Adrenal gland (tissue), 5 donors: Measurements from ENCODE around the gene NOX4.

Experiments
- CTCF ChIP-seq, 6 experiments: fragments of 450-650 bp in 4 of 6; fragments of 200-600 bp in 2 of 6; sonication (generic) in 1 of 6; IDR thresholded peaks; 1 replicate in 5 of 6; 2 replicates in 1 of 6; pipeline versions ENCODE4 v1.5.1 to v1.8.0; 2016 to 2021; ENCODE audit warnings: antibody characterized with exemption in 6 of 6, mild to moderate bottlenecking in 2 of 6, moderate library complexity in 1 of 6
- POLR2A ChIP-seq, 2 donors: fragments of 450-650 bp; IDR thresholded peaks; one replicate each; pipeline ENCODE4 v1.6.1; 2017; ENCODE audit warnings: antibody characterized with exemption in 2 of 2, mild to moderate bottlenecking in 2 of 2, moderate library complexity in 1 of 2
- donor health status: DM: no; HTN: no; CAD: no.

GRCh38 chr11:89441606-89442005 is 49.6 kb downstream of the NOX4 start:
- no peak for TF ChIP-seq CTCF (IDR thresholded peaks at IDR 0.05)
- no peak for TF ChIP-seq POLR2A (IDR thresholded peaks at IDR 0.05)
